Measurements from ENCODE around the gene DHRS7B.

Gene DHRS7B

DNA sequence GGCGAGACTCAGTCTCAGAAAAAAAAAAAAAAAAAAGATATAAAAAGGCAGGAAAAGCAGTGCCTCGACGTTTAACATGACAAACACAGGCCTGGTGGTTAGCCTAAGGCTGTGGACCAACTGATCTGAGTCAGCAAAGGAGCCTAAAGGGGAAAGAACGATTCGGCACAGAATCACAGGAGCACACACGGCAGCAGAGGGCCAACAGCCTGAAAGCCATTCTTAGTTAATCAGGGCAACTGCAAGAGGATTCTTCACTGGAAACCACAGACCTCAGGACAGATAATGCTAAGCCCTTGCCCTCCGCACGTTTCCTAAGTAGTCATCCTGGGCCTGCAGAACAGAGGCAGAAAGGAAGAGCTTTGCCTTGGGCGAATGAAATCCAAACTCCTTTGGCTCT lies 72.5 kb downstream of the DHRS7B start:
- peak; percentile 55 to 60 for DNase-seq
- H2BK5ac ChIP-seq (ENCODE audit: low read depth, low read length, poor library complexity) = no peak overlapping the region
- H3K23ac ChIP-seq (ENCODE audit: low read length) = no peak overlapping the region
- H3K4me1 ChIP-seq (ENCODE audit: control insufficient read depth in 1 of 2, insufficient read depth in 2 of 2, low read length in 2 of 2) = peaks cover 13 to 18% of the 10 kb centered on the region in 2 experiments
- no peak overlapping the region for H2BK120ac ChIP-seq (ENCODE audit: insufficient read depth, low read length, poor library complexity)
- H3K14ac ChIP-seq (ENCODE audit: low read length) = no peak overlapping the region
- WGBS (ENCODE audit: extremely low coverage, insufficient coverage, insufficient read length) = no CpG with 5 or more reads among the region's 9 CpGs
- H3K79me1 ChIP-seq (ENCODE audit: low read length) = no peaks in the 10 kb centered on the region
- peaks cover 5% of the 10 kb centered on the region for H3K9me3 ChIP-seq (ENCODE audit: insufficient read depth, low read depth, low read length)
- no peak overlapping the region for H4K8ac ChIP-seq (ENCODE audit: low read depth, low read length)
- H3K18ac ChIP-seq (ENCODE audit: low read length) = no peak overlapping the region
- H2BK12ac ChIP-seq (ENCODE audit: low read length) = no peak overlapping the region
- H3K36me3 ChIP-seq (ENCODE audit: control insufficient read depth in 1 of 2, insufficient read depth in 2 of 2, low read length in 2 of 2) = peaks cover 23 to 24% of the 10 kb centered on the region in 2 experiments
- H3K27me3 ChIP-seq (ENCODE audit: insufficient read depth, low read length) = no peaks in the 10 kb centered on the region
- no peak overlapping the region for H3K9ac ChIP-seq (ENCODE audit: low read length)
- no peak overlapping the region for H3K4me2 ChIP-seq (ENCODE audit: low read length)
- no peak overlapping the region for H3K27ac ChIP-seq (ENCODE audit: low read depth, low read length)
- no peak overlapping the region for H4K91ac ChIP-seq (ENCODE audit: low read depth, low read length)
- no peak overlapping the region for H2AK5ac ChIP-seq (ENCODE audit: low read length)
- no peak overlapping the region for H2AFZ ChIP-seq (ENCODE audit: insufficient read depth, low read length, poor library complexity)
- H3K4me3 ChIP-seq (ENCODE audit: low read depth, low read length) = no peak overlapping the region
- H3K79me2 ChIP-seq (ENCODE audit: control insufficient read depth, insufficient read depth, low read length, poor library complexity) = peaks cover 2% of the 10 kb centered on the region
- H3K4ac ChIP-seq (ENCODE audit: low read depth, low read length) = no peak overlapping the region
- no peak overlapping the region for H4K12ac ChIP-seq (ENCODE audit: low read depth, low read length)

DNA sequence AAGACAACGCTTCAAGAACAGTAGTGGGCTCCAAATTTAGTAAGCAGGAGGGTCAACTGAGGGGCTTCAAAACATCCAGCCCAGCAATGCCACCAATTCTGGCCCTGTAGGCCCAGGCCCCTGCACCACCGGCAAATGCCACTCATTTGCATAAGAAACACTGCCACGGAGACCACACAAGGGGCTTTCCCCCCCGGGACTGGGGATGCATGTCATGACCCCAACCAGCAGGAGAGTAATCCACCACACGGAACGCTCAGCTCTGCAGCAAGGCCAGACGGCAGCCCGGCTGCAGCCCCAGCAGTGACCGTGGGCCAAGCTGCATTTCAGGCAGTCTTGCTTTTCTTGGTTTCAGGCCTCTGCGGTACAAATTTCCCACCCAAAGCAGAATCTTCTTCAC lies 73.1 kb downstream of the DHRS7B start:
- H2AFZ ChIP-seq (ENCODE audit: insufficient read depth, low read length, poor library complexity) = no peak overlapping the region
- no peak overlapping the region for H4K91ac ChIP-seq (ENCODE audit: low read depth, low read length)
- H2BK5ac ChIP-seq (ENCODE audit: low read depth, low read length, poor library complexity) = no peak overlapping the region
- peaks cover 5% of the 10 kb centered on the region for H3K9me3 ChIP-seq (ENCODE audit: insufficient read depth, low read depth, low read length)
- no peak overlapping the region for H3K4me3 ChIP-seq (ENCODE audit: low read depth, low read length)
- H3K18ac ChIP-seq (ENCODE audit: low read length) = no peak overlapping the region
- H2BK120ac ChIP-seq (ENCODE audit: insufficient read depth, low read length, poor library complexity) = no peak overlapping the region
- no peak overlapping the region for H3K14ac ChIP-seq (ENCODE audit: low read length)
- H4K8ac ChIP-seq (ENCODE audit: low read depth, low read length) = no peak overlapping the region
- H3K27me3 ChIP-seq (ENCODE audit: insufficient read depth, low read length) = no peaks in the 10 kb centered on the region
- no peak overlapping the region for H3K9ac ChIP-seq (ENCODE audit: low read length)
- H3K79me1 ChIP-seq (ENCODE audit: low read length) = no peaks in the 10 kb centered on the region
- no peak overlapping the region for H2AK5ac ChIP-seq (ENCODE audit: low read length)
- no peak overlapping the region for H3K4me2 ChIP-seq (ENCODE audit: low read length)
- H3K4ac ChIP-seq (ENCODE audit: low read depth, low read length) = no peak overlapping the region
- H3K4me1 ChIP-seq (ENCODE audit: control insufficient read depth in 1 of 2, insufficient read depth in 2 of 2, low read length in 2 of 2) = peaks cover 13 to 16% of the 10 kb centered on the region in 2 experiments
- H3K36me3 ChIP-seq (ENCODE audit: control insufficient read depth in 1 of 2, insufficient read depth in 2 of 2, low read length in 2 of 2) = peaks cover 24 to 25% of the 10 kb centered on the region in 2 experiments
- no peak overlapping the region for H2BK12ac ChIP-seq (ENCODE audit: low read length)
- H3K23ac ChIP-seq (ENCODE audit: low read length) = no peak overlapping the region
- no peak overlapping the region for H3K27ac ChIP-seq (ENCODE audit: low read depth, low read length)
- DNase-seq = no peak
- H4K12ac ChIP-seq (ENCODE audit: low read depth, low read length) = no peak overlapping the region
- peaks cover 4% of the 10 kb centered on the region for H3K79me2 ChIP-seq (ENCODE audit: control insufficient read depth, insufficient read depth, low read length, poor library complexity)
- no CpG with 5 or more reads among the region's 10 CpGs for WGBS (ENCODE audit: extremely low coverage, insufficient coverage, insufficient read length)

DNA sequence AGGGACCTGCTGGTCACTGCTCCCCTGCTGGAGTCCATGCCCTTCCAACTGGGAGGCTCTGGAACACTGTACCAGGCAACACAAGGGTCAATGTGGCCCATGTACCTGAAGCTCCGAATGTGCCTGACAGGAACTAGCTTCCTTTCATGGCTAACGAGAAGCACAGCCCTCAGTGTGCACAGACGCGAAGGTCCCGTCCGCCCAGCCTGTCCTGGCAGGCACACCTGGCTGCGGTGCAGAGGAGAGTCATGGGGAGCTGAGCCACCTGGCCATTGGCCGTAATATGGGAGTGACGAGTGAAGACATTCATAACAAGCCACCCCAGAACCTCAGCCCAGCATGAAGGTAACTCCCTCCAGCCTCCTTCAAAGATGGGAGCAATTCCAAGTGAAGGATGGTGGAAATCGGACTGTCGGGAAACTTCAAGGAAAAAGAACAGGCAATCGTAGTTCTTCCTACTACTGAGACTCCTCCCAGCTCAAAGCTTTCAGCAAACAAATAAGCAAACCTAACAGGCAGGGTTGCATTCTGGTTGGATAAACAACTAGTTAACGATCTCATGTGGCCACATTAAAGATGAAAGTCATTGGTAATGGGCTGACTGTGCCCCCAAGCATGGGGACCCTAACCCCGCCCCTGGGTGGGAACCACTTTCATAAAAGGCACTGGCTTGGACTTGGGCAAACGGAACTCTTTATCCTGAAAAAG lies 74.0 kb downstream of the DHRS7B start:
- H3K36me3 ChIP-seq (ENCODE audit: control insufficient read depth in 1 of 2, insufficient read depth in 2 of 2, low read length in 2 of 2) = peaks cover 24 to 30% of the 10 kb centered on the region in 2 experiments
- peak overlapping the region; percentile 35 for H3K18ac ChIP-seq (ENCODE audit: low read length)
- WGBS (ENCODE audit: extremely low coverage, insufficient coverage, insufficient read length) = no CpG with 5 or more reads among the region's 15 CpGs

DNA sequence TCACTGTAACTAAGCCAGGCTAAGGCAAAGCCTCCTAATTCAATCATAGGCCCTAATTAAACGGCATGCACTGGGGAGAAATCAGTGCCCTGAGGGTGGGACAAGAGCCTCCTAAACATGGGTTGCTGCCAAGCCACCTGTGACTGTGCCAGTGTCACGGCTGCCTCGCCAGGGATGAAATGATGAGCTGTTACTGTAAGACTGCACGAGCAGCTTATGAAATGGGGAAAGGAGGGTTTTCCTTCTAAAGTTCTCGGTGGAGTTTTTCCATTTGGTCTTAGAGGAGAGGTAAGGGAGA lies 74.5 kb downstream of the DHRS7B start:
- Histone ChIP-seq H3K4me3 (ENCODE audit: low read depth, low read length) (no peak overlapping the region), H3K18ac (ENCODE audit: low read length) (no peak overlapping the region), H3K79me1 (ENCODE audit: low read length) (no peaks in the 10 kb centered on the region), H3K4me2 (ENCODE audit: low read length) (no peak overlapping the region), H2AFZ (ENCODE audit: insufficient read depth, low read length, poor library complexity) (no peak overlapping the region), H3K79me2 (ENCODE audit: control insufficient read depth, insufficient read depth, low read length, poor library complexity) (peaks cover 7% of the 10 kb centered on the region), H3K36me3 (ENCODE audit: control insufficient read depth in 1 of 2, insufficient read depth in 2 of 2, low read length in 2 of 2) (peaks cover 24 to 30% of the 10 kb centered on the region in 2 experiments), H3K27ac (ENCODE audit: low read depth, low read length) (no peak overlapping the region), H2BK120ac (ENCODE audit: insufficient read depth, low read length, poor library complexity) (no peak overlapping the region), H3K4ac (ENCODE audit: low read depth, low read length) (peak overlapping the region; percentile 23), H2AK5ac (ENCODE audit: low read length) (no peak overlapping the region), H3K23ac (ENCODE audit: low read length) (no peak overlapping the region), H4K91ac (ENCODE audit: low read depth, low read length) (no peak overlapping the region), H4K8ac (ENCODE audit: low read depth, low read length) (no peak overlapping the region), H3K27me3 (ENCODE audit: insufficient read depth, low read length) (no peaks in the 10 kb centered on the region), H3K9ac (ENCODE audit: low read length) (no peak overlapping the region), H3K4me1 (ENCODE audit: control insufficient read depth in 1 of 2, insufficient read depth in 2 of 2, low read length in 2 of 2) (peaks cover 10 to 17% of the 10 kb centered on the region in 2 experiments), H3K9me3 (ENCODE audit: insufficient read depth, low read depth, low read length) (peaks cover 2% of the 10 kb centered on the region), H4K12ac (ENCODE audit: low read depth, low read length) (no peak overlapping the region), H3K14ac (ENCODE audit: low read length) (no peak overlapping the region), H2BK5ac (ENCODE audit: low read depth, low read length, poor library complexity) (no peak overlapping the region), H2BK12ac (ENCODE audit: low read length) (no peak overlapping the region)
- DNase-seq = no peak
- WGBS (ENCODE audit: extremely low coverage, insufficient coverage, insufficient read length) = no CpG with 5 or more reads among the region's 5 CpGs

More for the DNA sequence above, 74.0 kb downstream of the DHRS7B start:
- H2BK5ac ChIP-seq (ENCODE audit: low read depth, low read length, poor library complexity) = no peak overlapping the region
- H3K27me3 ChIP-seq (ENCODE audit: insufficient read depth, low read length) = no peaks in the 10 kb centered on the region
- H2AFZ ChIP-seq (ENCODE audit: insufficient read depth, low read length, poor library complexity) = no peak overlapping the region
- no peak overlapping the region for H3K14ac ChIP-seq (ENCODE audit: low read length)
- DNase-seq = no peak
- H2BK120ac ChIP-seq (ENCODE audit: insufficient read depth, low read length, poor library complexity) = no peak overlapping the region
- no peak overlapping the region for H4K8ac ChIP-seq (ENCODE audit: low read depth, low read length)
- H3K4me1 ChIP-seq (ENCODE audit: control insufficient read depth in 1 of 2, insufficient read depth in 2 of 2, low read length in 2 of 2) = peaks cover 13 to 18% of the 10 kb centered on the region in 2 experiments
- H3K4me2 ChIP-seq (ENCODE audit: low read length) = no peak overlapping the region
- H3K79me1 ChIP-seq (ENCODE audit: low read length) = no peaks in the 10 kb centered on the region
- H3K9me3 ChIP-seq (ENCODE audit: insufficient read depth, low read depth, low read length) = peaks cover 3% of the 10 kb centered on the region
- H3K27ac ChIP-seq (ENCODE audit: low read depth, low read length) = no peak overlapping the region
- no peak overlapping the region for H4K91ac ChIP-seq (ENCODE audit: low read depth, low read length)
- no peak overlapping the region for H3K9ac ChIP-seq (ENCODE audit: low read length)
- peak overlapping the region; percentile 42 for H3K4ac ChIP-seq (ENCODE audit: low read depth, low read length)
- no peak overlapping the region for H2BK12ac ChIP-seq (ENCODE audit: low read length)
- H3K23ac ChIP-seq (ENCODE audit: low read length) = no peak overlapping the region
- H3K79me2 ChIP-seq (ENCODE audit: control insufficient read depth, insufficient read depth, low read length, poor library complexity) = peaks cover 7% of the 10 kb centered on the region
- no peak overlapping the region for H2AK5ac ChIP-seq (ENCODE audit: low read length)
- no peak overlapping the region for H3K4me3 ChIP-seq (ENCODE audit: low read depth, low read length)
- no peak overlapping the region for H4K12ac ChIP-seq (ENCODE audit: low read depth, low read length)
